DOHH2 (cell line): ENCODE results near the gene N4BP3.

Source experiments
- H3F3A ChIP-seq: fragments of 200-600 bp; sonication (generic), shearing (Covaris generic); 2 replicates; pipeline ENCODE4 v1.6.0; 2016; ENCODE audit warnings: antibody characterized with exemption, mild to moderate bottlenecking; ENCODE audit not compliant: control insufficient read depth, insufficient read depth
- H3K27ac ChIP-seq: fragments of 200-600 bp; sonication (generic); 2 replicates; pipeline ENCODE4 v1.5.1; 2014; ENCODE audit warnings: low read depth, mild to moderate bottlenecking, low read length, moderate library complexity
- H3K27me3 ChIP-seq: fragments of 200-600 bp; sonication (generic); 2 replicates; pipeline ENCODE4 v1.6.1; 2014; ENCODE audit warnings: mild to moderate bottlenecking, low read length, mixed read lengths; ENCODE audit not compliant: control insufficient read depth
- H3K36me3 ChIP-seq: fragments of 200-600 bp; sonication (generic); 2 replicates; pipeline ENCODE4 v1.6.1; 2014; ENCODE audit warnings: mild to moderate bottlenecking, low read length, moderate library complexity, mixed read lengths; ENCODE audit not compliant: control insufficient read depth
- H3K4me1 ChIP-seq: fragments of 200-600 bp; sonication (generic); 2 replicates; pipeline ENCODE4 v1.6.1; 2014; ENCODE audit warnings: mild to moderate bottlenecking, low read length, mixed read lengths; ENCODE audit not compliant: control insufficient read depth
- H3K4me2 ChIP-seq: fragments of 200-600 bp; sonication (generic); 2 replicates; pipeline ENCODE4 v1.6.0; 2014; ENCODE audit warnings: mild to moderate bottlenecking, low read length, moderate library complexity
- H3K4me3 ChIP-seq: fragments of 200-600 bp; sonication (generic); 2 replicates; pipeline ENCODE4 v1.5.1; 2014; ENCODE audit warnings: mild to moderate bottlenecking, low read length, mixed read lengths
- H3K79me2 ChIP-seq: fragments of 200-600 bp; sonication (generic); 2 replicates; pipeline ENCODE4 v1.6.1; 2014; ENCODE audit warnings: mild to moderate bottlenecking, low read length, mixed read lengths; ENCODE audit not compliant: control insufficient read depth
- H3K9me2 ChIP-seq: fragments of 200-600 bp; sonication (generic); replicated peaks from 2 replicates; pipeline ENCODE4 v1.6.1; 2014; ENCODE audit warnings: mild to moderate bottlenecking, low read length, mixed read lengths; ENCODE audit not compliant: control insufficient read depth
- H3K9me3 ChIP-seq: fragments of 200-600 bp; sonication (generic); 2 replicates; pipeline ENCODE4 v1.6.1; 2014; ENCODE audit warnings: antibody characterized with exemption, low read length, mixed read lengths; ENCODE audit not compliant: control insufficient read depth, insufficient read depth
- H4K20me1 ChIP-seq: fragments of 200-600 bp; sonication (generic); 2 replicates; pipeline ENCODE4 v1.6.0; 2014; ENCODE audit warnings: low read depth, mild to moderate bottlenecking, antibody characterized with exemption, low read length, moderate library complexity; ENCODE audit not compliant: control insufficient read depth, insufficient read depth
- CTCF ChIP-seq: fragments of 200-600 bp; sonication (generic); IDR thresholded peaks from one replicate; pipeline ENCODE4 v1.5.1; 2014; ENCODE audit warnings: antibody characterized with exemption, mild to moderate bottlenecking, low read depth, low read length; ENCODE audit not compliant: poor library complexity, severe bottlenecking
- EZH2phosphoT487 ChIP-seq: fragments of 200-600 bp; sonication (generic); IDR thresholded peaks from 2 replicates; pipeline ENCODE4 v1.6.1; 2017; ENCODE audit warnings: borderline replicate concordance, mild to moderate bottlenecking, antibody characterized with exemption, low read length, moderate library complexity, mixed read lengths

The N4BP3 gene

GRCh38 chr5:178152491-178153444, 39.4 kb downstream of the N4BP3 start:
- no peaks in the 10 kb centered on the region; the same call in 1 of the 2 replicates for H4K20me1 ChIP-seq
- peak overlapping the region; percentile 22; the same call in 1 of the 2 replicates for H3K27ac ChIP-seq
- H3K36me3 ChIP-seq = peaks cover 55% of the 10 kb centered on the region
- H3K9me2 ChIP-seq = no peaks in the 10 kb centered on the region
- H3K4me2 ChIP-seq = peak overlapping the region; percentile 85
- peaks cover 13% of the 10 kb centered on the region for H3F3A ChIP-seq
- no peaks in the 10 kb centered on the region for H3K9me3 ChIP-seq
- peak overlapping the region; percentile 77 for H3K4me3 ChIP-seq
- TF ChIP-seq EZH2phosphoT487 (no peak), CTCF (no peak)
- peaks cover 32% of the 10 kb centered on the region for H3K79me2 ChIP-seq
- no peaks in the 10 kb centered on the region for H3K27me3 ChIP-seq
- peaks cover 38% of the 10 kb centered on the region for H3K4me1 ChIP-seq

- H3K4me2 ChIP-seq = peak within 1 kb of the TSS; percentile 85
- peaks cover 45% of the 10 kb centered on the region for H3K36me3 ChIP-seq
- H3K9me3 ChIP-seq = no peaks in the 10 kb centered on the region
- no peaks in the 10 kb centered on the region for H4K20me1 ChIP-seq
- H3K27me3 ChIP-seq = no peaks in the 10 kb centered on the region
- H3F3A ChIP-seq = peaks cover 11% of the 10 kb centered on the region
- peak within 1 kb of the TSS; percentile 22; the same call in 1 of the 2 replicates for H3K27ac ChIP-seq
- peak within 1 kb of the TSS; percentile 77 for H3K4me3 ChIP-seq
- no peaks in the 10 kb centered on the region for H3K9me2 ChIP-seq
- TF ChIP-seq CTCF (no peak), EZH2phosphoT487 (no peak)
- peaks cover 38% of the 10 kb centered on the region for H3K4me1 ChIP-seq
- peaks cover 32% of the 10 kb centered on the region for H3K79me2 ChIP-seq
Measured at GRCh38 chr5:178153530-178154340, 40.4 kb downstream of the N4BP3 start, which contains the start of gene NHP2. TSS of gene NHP2 (minus strand) at chr5:178153885. CDS start at chr5:178153817, 68 bp downstream.

GRCh38 chr5:178155065-178155464, 41.7 kb downstream of the N4BP3 start:
- Histone ChIP-seq H3K27ac (no peak overlapping the region), H3K4me1 (peaks cover 38% of the 10 kb centered on the region), H4K20me1 (no peaks in the 10 kb centered on the region), H3K4me2 (peak overlapping the region; percentile 85), H3K27me3 (no peaks in the 10 kb centered on the region), H3K4me3 (peak overlapping the region; percentile 3; the same call in 1 of the 2 replicates), H3K79me2 (peaks cover 32% of the 10 kb centered on the region), H3K9me3 (no peaks in the 10 kb centered on the region), H3K9me2 (no peaks in the 10 kb centered on the region), H3F3A (peaks cover 10% of the 10 kb centered on the region), H3K36me3 (peaks cover 32% of the 10 kb centered on the region)
- no peak for TF ChIP-seq EZH2phosphoT487
